HG03039 (cell line): ENCODE data around the gene PRKCH.
A peak's percentile ranks its signal among the peaks of the same experiment; 100 is the strongest.

Source experiments
- ATAC-seq: cut with Tn5 transposase; IDR thresholded peaks from one replicate; pipeline ENCODE4 v1.9.1; 2021; ENCODE audit warnings: mild to moderate bottlenecking, moderate library complexity; ENCODE audit not compliant: unreplicated experiment

The PRKCH gene

GRCh38 chr14:61321385-61322010, at the start of gene PRKCH:
Gene PRKCH, plus strand, starts transcription at chr14:61321579. Its CDS starts 523 bp downstream, at chr14:61322102.
- ATAC-seq: peak; percentile 69

GRCh38 chr14:61277232-61277631, 44.1 kb upstream of the PRKCH start:
- ATAC-seq: no peak

- no peak for ATAC-seq
Observed at GRCh38 chr14:61277784-61278183, 43.6 kb upstream of the PRKCH start.

- no peak for ATAC-seq
Observed at GRCh38 chr14:61279082-61279481, 42.3 kb upstream of the PRKCH start.

GRCh38 chr14:61280092-61280525, 41.3 kb upstream of the PRKCH start:
- no peak for ATAC-seq

- no peak for ATAC-seq
Observed at GRCh38 chr14:61280526-61281185, 40.7 kb upstream of the PRKCH start.

GRCh38 chr14:61281186-61281947, 40.0 kb upstream of the PRKCH start, which contains the start of gene TMEM30B:
Gene TMEM30B, minus strand, starts transcription at chr14:61281338. Its CDS starts 191 bp downstream, at chr14:61281147.
- ATAC-seq: no peak

- no peak for ATAC-seq
Observed at GRCh38 chr14:61281948-61282275, 39.5 kb upstream of the PRKCH start.

GRCh38 chr14:61282746-61283145, 38.6 kb upstream of the PRKCH start:
- ATAC-seq: no peak

GRCh38 chr14:61284001-61284400, 37.4 kb upstream of the PRKCH start:
- ATAC-seq: no peak

GRCh38 chr14:61285364-61285763, 36.0 kb upstream of the PRKCH start:
- no peak for ATAC-seq

GRCh38 chr14:61287196-61287595, 34.2 kb upstream of the PRKCH start:
- ATAC-seq: no peak

- no peak for ATAC-seq
Observed at GRCh38 chr14:61288228-61288627, 33.2 kb upstream of the PRKCH start.

GRCh38 chr14:61288720-61289119, 32.7 kb upstream of the PRKCH start:
- no peak for ATAC-seq

- no peak for ATAC-seq
Observed at GRCh38 chr14:61290701-61291100, 30.7 kb upstream of the PRKCH start.

- no peak for ATAC-seq
Observed at GRCh38 chr14:61296151-61296550, 25.2 kb upstream of the PRKCH start.

GRCh38 chr14:61296719-61297502, 24.5 kb upstream of the PRKCH start:
- ATAC-seq: no peak

- no peak for ATAC-seq
Observed at GRCh38 chr14:61297581-61297980, 23.8 kb upstream of the PRKCH start.

- ATAC-seq: no peak
Observed at GRCh38 chr14:61298824-61299223, 22.6 kb upstream of the PRKCH start.

GRCh38 chr14:61300209-61300608, 21.2 kb upstream of the PRKCH start:
- no peak for ATAC-seq

- ATAC-seq: no peak
Observed at GRCh38 chr14:61300754-61301153, 20.6 kb upstream of the PRKCH start.
